GM20000 (cell line): ENCODE data around the gene OCSTAMP.

Source experiments
- DNase-seq: peaks from one replicate; pipeline ENCODE4 v3.0.0; 2012; ENCODE audit warnings: low spot score
- TF ChIP-seq, protein P1 (sequence below): IDR thresholded peaks from 2 replicates; pipeline ENCODE4 v1.5.1; 2012; ENCODE audit warnings: mild to moderate bottlenecking, control low read depth; ENCODE audit errors: extremely low read depth, missing control alignments

The OCSTAMP gene

DNA sequence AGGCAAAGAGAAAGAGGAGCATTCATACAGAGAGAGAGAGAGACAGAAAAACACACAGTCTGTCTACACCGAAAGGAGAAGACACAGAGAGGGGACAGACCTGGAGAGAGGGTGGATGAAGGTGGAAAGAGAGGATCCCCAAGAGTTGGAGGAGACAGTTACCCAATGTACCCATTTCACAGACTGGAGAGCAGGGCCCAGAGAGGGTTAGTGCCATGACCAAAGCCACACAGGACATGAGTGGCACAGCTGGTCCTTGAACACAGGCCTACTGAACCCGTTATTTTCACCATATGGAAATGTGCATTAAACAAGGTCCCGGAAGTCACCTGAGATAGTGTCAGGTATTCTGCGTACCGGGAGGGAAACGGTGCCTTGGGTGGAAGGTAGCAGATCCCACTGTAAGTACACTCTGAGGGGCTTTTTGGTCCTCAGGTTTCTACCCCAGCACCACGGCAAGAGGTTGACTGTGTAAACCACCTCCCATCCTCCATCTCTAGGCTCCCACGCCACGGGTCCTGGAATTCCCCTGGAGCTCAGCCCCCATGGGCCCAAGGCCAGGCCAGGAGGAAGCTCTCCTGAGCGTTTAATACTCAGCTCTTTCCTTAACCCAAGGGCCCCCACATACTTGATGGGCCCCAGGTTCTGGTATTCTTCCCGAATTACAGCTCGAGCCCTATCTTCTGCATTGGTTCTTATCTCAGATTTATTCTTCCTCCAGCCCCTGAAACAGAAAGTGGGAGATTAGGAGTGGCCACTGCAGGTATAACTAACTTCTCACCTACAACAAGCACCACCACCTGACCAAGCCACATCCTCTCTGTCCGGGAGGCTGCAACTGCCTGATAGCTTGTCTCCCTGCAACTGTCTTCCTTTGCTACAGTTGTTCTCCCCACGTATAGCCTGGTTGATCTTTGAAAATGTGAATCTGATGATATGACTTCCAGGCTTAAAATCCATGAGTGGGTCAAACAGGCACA lies 38.4 kb upstream of the OCSTAMP start:
- peak; percentile 48 for DNase-seq
- TF ChIP-seq, protein P1, sequence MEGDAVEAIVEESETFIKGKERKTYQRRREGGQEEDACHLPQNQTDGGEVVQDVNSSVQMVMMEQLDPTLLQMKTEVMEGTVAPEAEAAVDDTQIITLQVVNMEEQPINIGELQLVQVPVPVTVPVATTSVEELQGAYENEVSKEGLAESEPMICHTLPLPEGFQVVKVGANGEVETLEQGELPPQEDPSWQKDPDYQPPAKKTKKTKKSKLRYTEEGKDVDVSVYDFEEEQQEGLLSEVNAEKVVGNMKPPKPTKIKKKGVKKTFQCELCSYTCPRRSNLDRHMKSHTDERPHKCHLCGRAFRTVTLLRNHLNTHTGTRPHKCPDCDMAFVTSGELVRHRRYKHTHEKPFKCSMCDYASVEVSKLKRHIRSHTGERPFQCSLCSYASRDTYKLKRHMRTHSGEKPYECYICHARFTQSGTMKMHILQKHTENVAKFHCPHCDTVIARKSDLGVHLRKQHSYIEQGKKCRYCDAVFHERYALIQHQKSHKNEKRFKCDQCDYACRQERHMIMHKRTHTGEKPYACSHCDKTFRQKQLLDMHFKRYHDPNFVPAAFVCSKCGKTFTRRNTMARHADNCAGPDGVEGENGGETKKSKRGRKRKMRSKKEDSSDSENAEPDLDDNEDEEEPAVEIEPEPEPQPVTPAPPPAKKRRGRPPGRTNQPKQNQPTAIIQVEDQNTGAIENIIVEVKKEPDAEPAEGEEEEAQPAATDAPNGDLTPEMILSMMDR = no peak

GRCh38 chr20:46587986-46588385 lies 37.5 kb upstream of the OCSTAMP start:
- no peak for DNase-seq
- TF ChIP-seq, protein P1 = no peak

DNA sequence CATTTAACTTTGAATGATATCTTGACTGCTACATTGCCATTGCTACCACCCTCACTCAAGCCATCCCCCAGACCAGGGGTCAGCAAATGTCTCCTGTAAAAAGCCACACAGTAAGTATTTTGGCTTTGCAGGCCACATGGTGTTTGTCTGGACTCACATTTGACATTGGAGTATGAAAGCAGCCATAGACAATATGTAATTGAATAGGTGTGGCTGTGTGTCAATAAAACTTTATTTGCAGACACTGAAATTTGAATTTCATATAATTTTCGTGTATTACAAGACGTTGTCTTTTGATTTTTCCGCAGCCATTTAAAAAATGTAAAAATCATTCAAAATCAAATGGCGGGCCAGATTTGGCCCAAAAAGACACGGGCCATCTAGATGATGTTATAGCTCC lies 36.3 kb upstream of the OCSTAMP start:
- TF ChIP-seq, protein P1 = no peak
- DNase-seq = no peak

DNA sequence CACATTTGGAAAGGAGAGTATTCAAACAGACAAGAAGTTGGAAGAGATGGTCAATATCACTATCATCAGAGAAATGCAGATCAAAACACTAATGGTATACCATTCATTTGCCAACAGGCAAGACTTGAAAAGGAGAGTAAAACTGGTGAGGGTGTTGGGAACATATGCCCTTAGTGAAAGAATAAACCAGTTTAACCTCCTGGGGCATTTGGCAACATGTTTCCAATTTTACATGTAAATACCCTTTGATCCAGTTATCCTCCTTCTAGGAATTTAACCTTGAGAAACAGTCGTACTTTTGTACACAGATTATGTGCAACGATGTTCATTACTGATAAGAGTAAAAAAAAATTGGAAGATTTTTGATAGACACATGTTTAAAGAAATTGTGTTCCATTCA lies 34.1 kb upstream of the OCSTAMP start:
- DNase-seq = no peak
- TF ChIP-seq, protein P1 = no peak

GRCh38 chr20:46583411-46584214 lies 33.2 kb upstream of the OCSTAMP start:
- TF ChIP-seq, protein P1 = no peak

GRCh38 chr20:46582648-46583047 lies 32.2 kb upstream of the OCSTAMP start:
- TF ChIP-seq, protein P1 = no peak
- DNase-seq = no peak

More at GRCh38 chr20:46583411-46584214, 33.2 kb upstream of the OCSTAMP start:
- no peak for DNase-seq

DNA sequence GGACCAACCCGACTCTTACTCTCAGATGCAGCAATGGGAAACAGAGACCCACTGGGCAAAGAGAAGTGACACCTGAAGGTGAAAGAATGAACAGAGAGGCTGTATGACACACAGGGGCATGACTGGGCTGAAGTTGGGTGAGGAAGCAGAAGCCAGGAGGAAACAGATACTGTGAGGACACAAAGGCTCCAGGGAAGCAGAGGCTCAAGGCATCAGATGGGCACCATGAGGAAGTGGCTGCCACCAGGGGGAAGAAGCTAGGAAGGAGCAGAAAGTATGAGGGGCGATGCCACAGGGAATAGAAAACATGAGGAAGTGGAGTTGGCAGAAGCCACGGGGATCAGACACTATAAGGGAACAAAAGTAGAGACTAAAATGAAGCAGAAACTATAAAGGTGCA lies 30.9 kb upstream of the OCSTAMP start:
- no peak for DNase-seq
- TF ChIP-seq, protein P1 = no peak
